Left colon (tissue), 2 donors: ENCODE results near the gene HMCN2. TPM values are rescaled to one million over a fixed set of nuclear protein-coding genes. Genes with fewer than 3 reads are reported as not detected.

Source experiments
- ATAC-seq: fragments of 200-7000 bp; cut with Tn5 transposase; one replicate; pipeline ENCODE4 v1.9.1; 2020; ENCODE audit warnings: mild to moderate bottlenecking, moderate library complexity
- DNase-seq, 2 donors: peaks; one replicate each; pipeline ENCODE4 v3.0.0-alpha.2; 2020
- intact Hi-C, 2 donors: fragments of 100-400 bp; cut with DNase I in 1 of 2; cut with micrococcal nuclease in 1 of 2; formaldehyde crosslinking; loops; one replicate each; pipeline versions ENCODE4 v1.11.2 to v1.14.0; 2022; cut with DNase I, micrococcal nuclease
- total RNA-seq, 2 donors: library from RNA; stranded (reverse); fragmentation: NEBNext Ultra II Directional; extraction: Animal tissue kit (Norgen Biotek cat#: 25700); gene quantifications; one replicate each; pipeline ENCODE4 v1.2.1, GENCODE V29; 2021
- donor health status: DM: no; HTN: no; CAD: no.
- donor health status: DM: yes; HTN: yes; CAD: no.

The HMCN2 gene
- total RNA-seq, 2 donors from 2014 or later: 19.1 to 23.3 TPM

DNA sequence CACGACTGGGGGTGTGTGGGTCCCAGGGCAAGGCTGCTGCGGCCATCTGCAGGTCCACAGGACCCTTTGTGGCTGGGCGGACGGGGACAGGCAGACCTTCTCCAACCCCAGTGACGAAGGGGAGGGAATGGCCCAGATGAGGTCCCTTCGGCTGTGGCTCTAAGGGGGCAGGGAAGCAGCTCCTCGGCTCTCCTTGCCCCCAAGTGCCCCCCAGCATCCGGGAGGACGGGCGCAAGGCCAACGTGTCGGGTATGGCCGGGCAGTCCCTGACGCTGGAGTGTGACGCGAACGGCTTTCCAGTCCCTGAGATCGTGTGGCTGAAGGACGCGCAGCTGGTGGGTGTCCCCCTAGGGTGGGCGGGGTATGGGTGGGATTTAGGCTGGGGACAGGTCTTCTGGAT is 82.8 kb downstream of the HMCN2 start:
- intact Hi-C loops: no loop called here
- DNase-seq: no peak

GRCh38 chr9:130348881-130349280 is 83.3 kb downstream of the HMCN2 start:
- intact Hi-C loops: no loop called here
- DNase-seq (no peak), ATAC-seq (no peak)

More for the DNA sequence above, 82.8 kb downstream of the HMCN2 start:
- ATAC-seq: no peak

GRCh38 chr9:130349398-130349797 is 83.8 kb downstream of the HMCN2 start:
- no peak for ATAC-seq
- DNase-seq: no peak
- intact Hi-C loops: no loop called here

DNA sequence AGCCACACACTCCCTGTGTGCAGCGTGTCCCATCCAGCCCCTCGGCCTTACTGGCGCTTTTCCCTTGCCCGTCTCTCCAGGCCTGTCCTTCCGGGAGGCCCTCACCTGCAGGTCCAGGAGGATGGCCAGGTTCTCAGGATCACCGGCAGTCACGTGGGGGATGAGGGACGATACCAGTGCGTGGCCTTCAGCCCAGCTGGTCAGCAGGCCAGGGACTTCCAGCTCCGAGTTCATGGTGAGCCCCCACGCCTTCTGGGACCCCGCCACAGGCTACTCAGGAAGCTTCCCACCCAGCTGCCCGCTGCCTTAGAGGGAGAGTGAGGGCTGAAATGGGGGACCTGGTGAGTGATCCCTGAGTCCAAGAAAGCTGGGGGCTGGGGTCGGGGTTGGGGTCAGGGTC is 85.8 kb downstream of the HMCN2 start:
- DNase-seq: no peak
- intact Hi-C loops: no loop called here
- ATAC-seq: no peak

DNA sequence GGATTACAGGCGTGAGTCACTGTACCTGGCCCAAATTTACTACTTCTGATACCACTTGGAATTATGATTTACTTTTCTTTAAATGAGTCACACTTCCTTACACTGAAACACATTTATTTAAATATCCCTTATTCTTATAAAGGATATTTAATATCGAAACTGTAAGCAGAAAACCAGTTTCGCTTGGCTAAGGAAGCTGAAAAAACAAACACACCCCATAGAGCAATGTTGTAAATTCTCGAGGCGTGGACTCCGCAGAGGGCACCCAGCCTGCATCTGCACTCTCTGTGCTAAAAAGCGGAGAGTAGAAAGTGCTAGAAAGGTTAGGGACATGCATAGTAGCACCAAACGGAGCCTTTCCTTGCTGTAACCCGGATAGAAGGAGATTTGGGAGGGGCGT is 86.5 kb downstream of the HMCN2 start:
- ATAC-seq: peak; percentile 94
- intact Hi-C loops: no loop called here

GRCh38 chr9:130352586-130353285 is 87.2 kb downstream of the HMCN2 start:
- intact Hi-C loops: no loop called here
- no peak for DNase-seq
- peak; percentile 19 for ATAC-seq

More for the DNA sequence above, 86.5 kb downstream of the HMCN2 start:
- peak in 1 of 2 donors; percentile 64 for DNase-seq

- DNase-seq (no peak), ATAC-seq (no peak)
- intact Hi-C loops: no loop called here
These were observed 88.8 kb downstream of the HMCN2 start for GRCh38 chr9:130354378-130354777.

DNA sequence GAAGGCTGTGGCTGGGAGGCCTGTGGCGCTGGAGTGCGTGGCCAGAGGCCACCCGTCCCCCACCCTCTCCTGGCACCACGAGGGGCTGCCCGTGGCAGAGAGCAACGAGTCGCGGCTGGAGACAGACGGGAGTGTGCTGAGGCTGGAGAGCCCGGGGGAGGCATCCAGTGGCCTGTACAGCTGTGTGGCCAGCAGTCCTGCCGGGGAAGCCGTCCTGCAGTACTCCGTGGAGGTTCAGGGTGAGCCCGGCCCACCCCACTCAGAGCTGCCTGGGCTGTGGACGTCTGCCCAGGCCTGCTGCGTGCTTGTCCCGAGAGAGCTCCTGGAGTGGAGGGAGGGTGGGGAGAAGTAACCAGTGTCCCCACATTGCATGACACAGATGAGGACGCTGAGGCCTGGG is 89.2 kb downstream of the HMCN2 start:
- intact Hi-C loops: no loop called here
- DNase-seq (no peak), ATAC-seq (no peak)

- intact Hi-C loops: no loop called here
- ATAC-seq (no peak), DNase-seq (no peak)
These were observed 90.5 kb downstream of the HMCN2 start for GRCh38 chr9:130356033-130356432.

DNA sequence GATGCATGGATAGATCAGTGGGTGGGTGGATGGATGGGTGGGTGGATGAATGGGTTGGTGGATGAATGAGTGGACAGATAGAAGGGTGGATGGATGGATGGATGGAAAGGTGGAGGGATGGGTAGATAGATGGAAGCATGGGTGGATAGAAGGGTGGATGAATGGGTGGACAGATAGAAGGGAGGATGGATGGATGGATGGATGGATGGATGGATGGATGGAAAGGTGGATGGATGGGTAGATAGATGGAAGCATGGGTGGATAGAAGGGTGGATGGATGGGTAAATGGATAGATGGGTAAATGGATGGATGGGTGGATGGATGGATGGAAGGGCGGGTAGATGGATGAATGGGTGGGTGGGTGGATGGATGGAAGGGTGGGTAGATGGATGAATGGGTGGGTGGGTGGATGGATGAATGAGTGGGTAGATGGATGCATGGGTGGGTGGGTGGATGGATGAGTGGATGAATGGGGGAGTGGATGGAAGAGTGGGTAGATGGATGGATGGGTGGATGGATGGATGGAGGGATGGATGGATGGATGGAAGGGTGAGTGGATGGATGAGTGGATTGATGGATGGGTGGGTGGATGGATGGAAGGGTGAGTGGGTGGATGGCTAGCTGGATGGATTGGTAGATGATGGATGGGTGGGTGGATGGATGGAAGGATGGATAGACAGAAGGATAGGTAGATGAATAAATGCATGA is 91.5 kb downstream of the HMCN2 start:
- intact Hi-C loops: no loop called here
- ATAC-seq (no peak), DNase-seq (no peak)

- intact Hi-C loops: no loop called here
- ATAC-seq (no peak), DNase-seq (no peak)
These were observed 93.4 kb downstream of the HMCN2 start for GRCh38 chr9:130358928-130359327.

GRCh38 chr9:130359819-130360218 is 94.3 kb downstream of the HMCN2 start:
- intact Hi-C loops: loop anchor here in 1 of 2 donors (10.0 kb wide), 1 partner anchor 65 kb away; no protein-coding TSS in a partner anchor
- no peak for ATAC-seq
- DNase-seq: no peak

DNA sequence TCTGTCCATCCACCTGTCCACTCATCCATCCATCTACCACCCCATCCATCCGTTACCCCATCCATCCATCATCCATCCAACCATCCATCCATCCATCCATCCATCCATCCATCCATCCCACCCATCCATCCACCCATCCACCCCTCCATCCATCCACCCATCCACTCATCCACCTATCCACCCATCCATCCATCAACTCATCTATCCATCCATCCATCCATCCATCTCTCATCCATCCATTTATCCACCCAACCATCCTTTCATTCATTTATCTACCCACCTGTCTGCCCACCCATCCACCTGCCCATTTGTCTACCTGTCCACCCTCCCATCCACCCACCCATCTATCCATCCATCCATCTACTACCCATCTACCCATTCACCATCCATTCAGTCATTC is 95.1 kb downstream of the HMCN2 start:
- intact Hi-C loops: loop anchor here in 1 of 2 donors (10.0 kb wide), 1 partner anchor 64 kb away; no protein-coding TSS in a partner anchor
- DNase-seq (no peak), ATAC-seq (no peak)

GRCh38 chr9:130361873-130362362 is 96.4 kb downstream of the HMCN2 start:
- DNase-seq (no peak), ATAC-seq (no peak)
- intact Hi-C loops: loop anchor here in 1 of 2 donors (10.0 kb wide), 1 partner anchor 63 kb away; no protein-coding TSS in a partner anchor

- ATAC-seq: no peak
- intact Hi-C loops: loop anchor here in 1 of 2 donors (10.0 kb wide), 1 partner anchor 62 kb away; no protein-coding TSS in a partner anchor
- DNase-seq: no peak
These were observed 97.1 kb downstream of the HMCN2 start for GRCh38 chr9:130362691-130363090.

- ATAC-seq: no peak
- intact Hi-C loops: loop anchor here in 1 of 2 donors (10.0 kb wide), 1 partner anchor 61 kb away; no protein-coding TSS in a partner anchor
These were observed 98.3 kb downstream of the HMCN2 start for GRCh38 chr9:130363755-130364404.

DNA sequence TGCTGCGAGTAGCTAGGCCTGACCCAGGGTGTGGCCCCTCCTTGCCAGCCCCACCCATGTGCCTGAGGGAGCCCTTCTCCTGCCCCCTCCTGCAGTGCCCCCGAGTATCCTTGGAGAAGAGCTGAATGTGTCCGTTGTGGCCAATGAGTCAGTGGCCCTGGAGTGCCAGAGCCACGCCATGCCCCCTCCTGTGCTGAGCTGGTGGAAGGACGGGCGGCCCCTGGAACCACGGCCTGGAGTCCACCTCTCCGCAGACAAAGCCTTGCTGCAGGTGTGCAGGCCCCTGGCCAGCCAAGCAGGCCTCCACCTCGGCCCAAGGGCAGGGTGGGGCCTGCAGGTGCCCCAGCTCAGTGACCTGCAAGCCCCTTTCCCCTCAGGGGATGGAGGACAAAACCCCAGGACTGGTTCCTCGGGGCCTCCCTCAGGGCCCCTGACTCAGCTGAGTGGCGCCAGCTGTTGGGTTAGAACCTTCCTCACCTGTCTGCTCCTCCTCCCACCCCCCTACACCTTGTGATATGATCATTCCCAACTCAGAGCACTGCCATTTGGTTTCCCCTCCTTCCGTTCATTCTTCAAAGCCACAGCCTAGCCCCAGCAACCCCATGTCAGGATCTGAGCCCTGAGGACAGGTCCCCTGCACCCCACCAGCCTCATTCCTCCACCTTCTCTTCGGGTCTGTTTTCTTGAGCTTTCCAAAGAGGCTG is 99.2 kb downstream of the HMCN2 start:
- DNase-seq (no peak), ATAC-seq (no peak)
- intact Hi-C loops: loop anchor here in 1 of 2 donors (10.0 kb wide), 1 partner anchor 60 kb away; no protein-coding TSS in a partner anchor

More at GRCh38 chr9:130363755-130364404, 98.3 kb downstream of the HMCN2 start:
- no peak for DNase-seq

- ATAC-seq (no peak), DNase-seq (no peak)
- intact Hi-C loops: loop anchor here in 1 of 2 donors (10.0 kb wide), 1 partner anchor 59 kb away; no protein-coding TSS in a partner anchor
These were observed 99.8 kb downstream of the HMCN2 start for GRCh38 chr9:130365323-130365721.

DNA sequence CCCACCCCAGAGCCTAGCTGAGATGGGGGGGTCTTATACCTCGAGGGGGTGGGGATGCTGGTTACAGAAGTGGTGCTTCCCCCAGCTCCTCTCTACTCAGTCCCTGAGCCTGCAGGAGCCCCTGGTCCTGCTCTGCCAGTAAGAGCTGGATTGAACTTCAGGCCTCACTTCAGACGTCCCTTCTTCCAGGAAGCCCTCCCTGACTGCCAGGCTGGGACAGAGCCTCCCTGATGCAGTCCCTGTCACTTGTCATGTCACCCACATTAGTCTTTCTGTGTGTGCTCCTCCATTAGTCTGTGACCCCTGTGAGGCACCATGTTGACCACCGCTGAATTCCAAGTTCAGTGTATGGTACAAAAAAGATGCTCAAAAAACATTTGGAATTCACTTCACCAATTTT is 100.5 kb downstream of the HMCN2 start:
- intact Hi-C loops: loop anchor here in 1 of 2 donors (10.0 kb wide), 1 partner anchor 59 kb away; no protein-coding TSS in a partner anchor
- ATAC-seq (no peak), DNase-seq (no peak)
